Measurements from ENCODE around the gene HM13. TPM values are rescaled to one million over a fixed set of nuclear protein-coding genes. Genes with fewer than 3 reads are reported as not detected.

The HM13 gene
- total and polyA plus RNA-seq, 8 donors, result 139 to 286 (median 184) TPM

- FAIRE-seq, result no peak
- intact Hi-C loops (cut with DNase I), result no loop called here
- no peak for ATAC-seq
- no peak for TF ChIP-seq CTCF (IDR thresholded peaks at IDR 0.05)
- Histone ChIP-seq H3K27ac (no peak overlapping the region), H3K4me3 (no peak overlapping the region), H3K9me3 (no peaks in the 10 kb centered on the region), H3K4me1 (no peaks in the 10 kb centered on the region), H3K36me3 (no peaks in the 10 kb centered on the region), H3K27me3 (peaks cover 0 to 12% (median 0%) of the 10 kb centered on the region in 4 donors)
- WGBS, 2 donors, result 57 to 64% methylated on average over 2 of the region's 2 CpGs
- no peak for DNase-seq
Measured at GRCh38 chr20:31474097-31474436, 40.2 kb upstream of the HM13 start.

- intact Hi-C loops (cut with DNase I), result no loop called here
- H3K9me3 ChIP-seq, result no peaks in the 10 kb centered on the region
- no peaks in the 10 kb centered on the region for H3K36me3 ChIP-seq
- FAIRE-seq (no peak), ATAC-seq (peak in 3 of 4 donors; percentile 36 to 79 (median 43)), DNase-seq (no peak)
- peak within 1 kb of the TSS in 2 of 4 donors; percentile 24 to 37 for H3K4me3 ChIP-seq
- H3K27ac ChIP-seq, result no peak within 1 kb of the TSS
- peaks cover 0 to 12% (median 0%) of the 10 kb centered on the region in 4 donors for H3K27me3 ChIP-seq
- WGBS, 2 donors, result 5 to 8% methylated on average over 33 of the region's 33 CpGs
- no peak for TF ChIP-seq CTCF (IDR thresholded peaks at IDR 0.05)
- no peaks in the 10 kb centered on the region for H3K4me1 ChIP-seq
Measured at GRCh38 chr20:31474758-31475427, 39.3 kb upstream of the HM13 start, which contains the start of the genes DEFB124 and REM1. TSS of gene DEFB124 (minus strand) at chr20:31475127. CDS start at chr20:31473013, 2,114 bp downstream. TSS of gene REM1 (plus strand) at chr20:31475288. CDS start at chr20:31476446, 1,158 bp downstream.

GRCh38 chr20:31475472-31476293 is 38.6 kb upstream of the HM13 start:
- FAIRE-seq (no peak), ATAC-seq (peak in 2 of 4 donors; percentile 16 to 20), DNase-seq (peak in 1 of 6 donors; percentile 67)
- intact Hi-C loops (cut with DNase I), result no loop called here
- no peak for TF ChIP-seq CTCF (IDR thresholded peaks at IDR 0.05)
- H3K9me3 ChIP-seq, result no peaks in the 10 kb centered on the region
- H3K36me3 ChIP-seq, result no peaks in the 10 kb centered on the region
- peaks cover 0 to 12% (median 0%) of the 10 kb centered on the region in 4 donors for H3K27me3 ChIP-seq
- H3K4me1 ChIP-seq, result no peaks in the 10 kb centered on the region
- 3 to 5% methylated on average over 29 of the region's 29 CpGs for WGBS, 2 donors
- peak overlapping the region in 2 of 4 donors; percentile 24 to 37 for H3K4me3 ChIP-seq
- no peak overlapping the region for H3K27ac ChIP-seq

GRCh38 chr20:31476294-31476585 is 38.0 kb upstream of the HM13 start:
- intact Hi-C loops (cut with DNase I), result no loop called here
- no peak for ATAC-seq

More at GRCh38 chr20:31476294-31476585, 38.0 kb upstream of the HM13 start:
- 48 to 70% methylated on average over 6 of the region's 6 CpGs for WGBS, 2 donors
- Histone ChIP-seq H3K4me1 (no peaks in the 10 kb centered on the region), H3K27ac (no peak overlapping the region), H3K27me3 (peaks cover 0 to 12% (median 0%) of the 10 kb centered on the region in 4 donors), H3K9me3 (no peaks in the 10 kb centered on the region), H3K36me3 (no peaks in the 10 kb centered on the region), H3K4me3 (no peak overlapping the region)
- no peak for TF ChIP-seq CTCF (IDR thresholded peaks at IDR 0.05)
- DNase-seq, result no peak
- no peak for FAIRE-seq
